Measurements from ENCODE around the gene MACROD1. TPM values are rescaled to one million over a fixed set of nuclear protein-coding genes. Genes with fewer than 3 reads are reported as not detected.

Gene MACROD1
- total RNA-seq, 2 donors from 2014 or later, result 11.0 to 25.3 TPM

DNA sequence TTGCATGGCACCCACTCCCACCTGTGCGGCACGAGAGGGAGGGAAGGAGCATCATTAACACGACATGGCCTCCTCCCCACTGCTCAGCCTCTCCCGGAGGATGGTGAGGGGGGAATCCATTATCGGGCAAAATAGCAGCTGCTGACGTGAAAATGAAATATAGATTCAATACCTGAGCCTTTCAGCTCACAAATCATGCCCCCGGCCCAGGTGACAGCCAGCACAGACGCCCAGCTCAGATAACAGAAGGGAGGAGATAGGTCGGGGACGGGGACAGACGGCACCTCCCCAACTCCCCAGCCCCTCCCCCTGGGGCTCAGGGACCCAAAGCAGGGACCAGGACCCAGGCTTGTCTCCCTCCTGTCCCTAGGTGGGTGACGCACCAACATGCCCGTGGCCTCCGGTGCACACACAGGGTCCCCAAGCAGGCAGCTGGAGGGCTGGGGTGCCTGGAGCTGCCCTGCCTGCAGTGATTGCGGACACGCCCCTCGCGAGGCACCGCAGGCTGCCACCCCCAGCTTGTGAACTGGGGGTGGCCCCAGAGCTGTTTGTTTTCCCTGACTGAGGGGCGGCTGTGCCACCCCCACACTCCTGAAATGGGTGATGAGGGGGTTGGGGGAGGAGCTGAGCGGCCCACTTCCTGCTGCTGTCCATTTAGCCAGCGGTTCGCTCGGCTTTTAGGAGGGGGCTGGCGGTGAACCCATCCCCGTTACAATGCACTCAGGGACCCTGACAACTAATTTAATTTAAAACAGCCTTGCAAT lies 98.5 kb downstream of the MACROD1 start:
- H3K27ac Mint-ChIP-seq, result no peak overlapping the region

DNA sequence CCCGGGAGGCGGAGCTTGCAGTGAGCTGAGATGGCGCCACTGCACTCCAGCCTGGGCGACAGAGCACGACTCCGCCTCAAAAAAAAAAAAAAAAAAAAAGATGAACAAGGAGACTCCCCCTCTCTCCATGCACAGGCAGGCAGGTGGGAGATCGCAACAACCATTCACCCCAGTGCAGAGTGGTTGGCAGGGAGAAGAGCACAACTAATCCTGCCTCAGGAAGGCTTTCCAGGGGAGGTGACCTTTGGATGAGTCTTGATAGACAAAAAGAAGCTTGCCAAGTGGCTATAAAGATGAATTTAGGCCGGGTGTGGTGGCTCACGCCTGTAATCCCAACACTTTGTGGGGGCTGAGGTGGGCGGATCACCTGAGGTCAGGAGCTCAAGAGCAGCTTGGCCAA lies 100.2 kb downstream of the MACROD1 start:
- no peak for DNase-seq (ENCODE audit: low spot score in 2 of 2)
- Mint-ChIP-seq H3K27ac (no peak overlapping the region), H3K36me3 (no peaks in the 10 kb centered on the region), H3K9me3 (no peaks in the 10 kb centered on the region)
- no peak for ATAC-seq

More for the DNA sequence above, 98.5 kb downstream of the MACROD1 start:
- Mint-ChIP-seq H3K36me3 (no peaks in the 10 kb centered on the region), H3K9me3 (no peaks in the 10 kb centered on the region)
- DNase-seq (ENCODE audit: low spot score in 2 of 2), result no peak
- ATAC-seq, result no peak

DNA sequence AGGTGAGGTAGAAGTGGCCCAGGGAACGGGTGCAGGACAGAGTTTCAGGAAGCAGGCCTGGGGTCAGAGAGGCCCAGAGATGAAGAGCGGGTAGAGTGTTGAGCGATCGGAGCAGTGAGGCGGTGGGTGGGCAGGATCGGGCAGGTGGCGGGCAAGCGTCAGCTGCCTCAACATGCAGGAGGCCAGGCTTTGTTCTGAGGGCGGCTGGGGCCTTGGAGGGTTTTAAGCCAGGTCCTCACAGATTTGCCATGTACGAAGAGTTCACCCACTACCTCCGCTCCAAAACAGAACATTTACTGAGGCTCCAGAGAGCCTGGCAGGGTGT lies 100.8 kb downstream of the MACROD1 start:
- H3K36me3 Mint-ChIP-seq, result no peaks in the 10 kb centered on the region
- H3K27ac Mint-ChIP-seq, result no peak overlapping the region
- no peak for ATAC-seq
- DNase-seq (ENCODE audit: low spot score in 2 of 2), result no peak
- no peaks in the 10 kb centered on the region for H3K9me3 Mint-ChIP-seq

DNA sequence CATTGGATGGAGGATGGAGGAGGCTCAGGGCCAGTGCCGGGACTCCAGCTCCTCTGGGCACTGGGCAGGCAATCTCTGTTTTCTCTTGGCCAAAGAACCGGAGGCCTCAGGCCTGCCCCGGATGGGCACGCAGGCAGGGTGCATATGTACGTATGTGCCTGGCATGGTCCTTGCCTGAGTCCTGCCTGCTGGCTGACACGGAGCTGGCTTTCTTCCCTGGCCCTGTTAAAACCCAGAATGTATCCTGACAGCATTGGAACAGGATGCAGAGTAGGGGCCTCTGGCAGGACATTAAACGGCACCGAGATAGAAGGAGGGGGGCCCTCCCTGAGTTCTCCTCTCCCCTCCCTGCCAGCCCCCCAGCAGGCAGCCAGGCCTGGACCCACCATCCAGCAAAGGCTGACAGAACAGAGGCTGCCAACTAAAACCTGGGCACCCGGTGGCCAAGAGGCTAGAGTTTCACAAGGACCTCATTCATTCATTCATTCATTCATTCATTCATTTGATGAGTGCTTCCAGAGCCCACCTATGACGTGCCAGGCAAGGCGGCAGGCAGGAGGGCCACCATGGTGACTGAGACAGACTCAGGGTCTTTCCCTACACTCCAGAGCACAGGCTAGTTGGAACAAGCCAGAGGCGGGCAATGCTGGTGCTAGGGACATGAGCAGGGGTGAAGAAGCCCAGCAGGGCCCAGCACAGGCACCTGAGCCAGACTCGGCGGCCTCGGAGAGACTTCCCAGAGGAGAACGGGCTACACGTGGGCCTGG lies 101.4 kb downstream of the MACROD1 start:
- Mint-ChIP-seq H3K36me3 (no peaks in the 10 kb centered on the region), H3K27ac (no peak overlapping the region), H3K9me3 (no peaks in the 10 kb centered on the region)
- no peak for DNase-seq (ENCODE audit: low spot score in 2 of 2)
- no peak for ATAC-seq

DNA sequence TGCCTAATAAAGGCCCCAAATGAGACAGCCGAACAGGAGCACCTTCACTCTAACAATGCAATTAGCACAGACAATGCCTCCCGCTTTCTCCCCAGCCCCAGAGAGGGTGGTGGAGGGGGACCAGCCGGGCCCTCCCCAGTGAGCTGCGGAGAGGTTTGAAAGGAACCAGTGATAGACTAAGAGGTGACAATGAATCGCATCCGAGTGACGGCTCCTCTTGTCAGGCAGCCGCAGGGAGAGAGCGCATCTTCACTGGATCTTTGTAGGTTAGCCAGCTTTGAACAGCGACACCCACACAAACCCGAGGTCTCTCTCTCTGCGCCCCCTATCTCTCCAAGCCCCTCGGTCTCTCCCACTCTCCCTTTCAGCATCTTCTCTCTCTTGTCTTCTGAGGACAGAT lies 102.1 kb downstream of the MACROD1 start:
- H3K36me3 Mint-ChIP-seq, result no peaks in the 10 kb centered on the region
- no peak for DNase-seq (ENCODE audit: low spot score in 2 of 2)
- no peak overlapping the region for H3K27ac Mint-ChIP-seq
- no peaks in the 10 kb centered on the region for H3K9me3 Mint-ChIP-seq
- ATAC-seq, result no peak

DNA sequence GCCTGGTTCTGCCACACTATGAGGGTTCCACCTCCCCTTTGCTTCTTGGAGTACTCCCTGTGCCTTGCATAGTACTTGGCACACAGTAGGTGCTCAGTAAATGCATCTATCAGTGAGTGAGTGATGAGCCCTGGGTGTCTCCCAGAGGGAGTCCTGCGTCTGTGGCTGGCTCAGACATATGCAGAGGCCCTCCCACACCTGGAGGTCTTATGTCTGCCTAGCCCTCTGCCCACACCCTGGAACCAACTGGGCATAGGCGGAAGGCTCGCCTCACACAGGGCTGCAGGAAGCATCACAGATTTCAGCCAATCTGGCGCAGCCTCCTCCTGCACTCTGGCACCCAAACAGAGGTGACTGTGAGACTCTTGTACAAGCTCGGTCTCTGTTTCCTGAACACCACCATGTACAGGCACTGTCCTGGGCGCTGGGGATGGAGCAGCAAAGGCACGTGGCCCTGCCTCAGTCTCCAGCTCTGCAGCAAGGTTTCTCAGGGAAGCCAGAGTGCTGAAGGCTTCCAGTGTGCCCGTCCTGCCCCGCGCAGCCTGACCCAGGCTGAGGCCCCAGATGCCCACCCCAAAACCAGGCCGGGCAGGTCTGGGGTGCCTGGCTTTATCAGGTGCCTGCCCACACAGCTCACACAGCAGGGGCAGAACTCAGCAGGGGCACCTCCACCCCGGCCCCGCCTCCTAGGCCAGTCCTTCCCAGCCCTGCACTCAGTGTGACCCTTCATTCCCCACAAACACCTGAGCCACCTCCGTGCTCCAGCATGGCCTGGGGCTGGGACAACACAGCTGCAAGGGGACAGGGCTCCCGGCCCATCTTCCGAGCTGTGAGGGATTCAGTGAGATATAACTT lies 103.5 kb downstream of the MACROD1 start:
- Mint-ChIP-seq H3K27ac (no peak overlapping the region), H3K36me3 (no peaks in the 10 kb centered on the region), H3K9me3 (no peaks in the 10 kb centered on the region)
- no peak for DNase-seq (ENCODE audit: low spot score in 2 of 2)
- ATAC-seq, result no peak

DNA sequence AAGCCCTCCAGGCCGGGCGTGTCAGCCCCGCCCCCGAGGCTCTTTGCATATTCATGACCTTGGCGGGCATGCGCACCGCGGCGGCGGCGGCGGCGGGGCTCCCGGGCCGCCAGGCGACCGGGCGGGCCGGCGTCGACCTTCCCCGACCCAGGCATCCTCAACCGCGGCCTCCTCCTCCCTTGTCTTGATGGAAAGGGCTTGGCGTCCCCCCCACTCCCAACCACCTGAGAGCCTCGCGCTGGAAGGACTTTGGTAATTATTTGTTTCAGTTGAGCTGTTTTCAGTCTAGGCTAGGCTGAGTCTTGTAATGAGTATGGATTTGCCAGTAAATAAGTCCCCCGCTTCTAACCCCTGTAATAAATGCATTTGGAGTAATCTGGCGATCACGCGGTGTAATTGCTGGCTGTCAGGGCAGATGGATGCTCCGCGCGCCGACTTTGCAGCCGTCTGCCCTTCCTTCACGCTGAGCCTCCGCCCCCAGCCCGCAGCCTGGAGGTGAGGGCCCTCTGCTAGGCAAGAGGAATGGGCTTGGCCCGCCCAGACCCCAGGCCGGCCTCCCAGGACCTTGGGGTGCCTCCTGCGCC lies 105.0 kb downstream of the MACROD1 start:
- ATAC-seq (peak; percentile 73 to 86), DNase-seq (ENCODE audit: low spot score in 2 of 2) (peak in 1 of 2 donors; percentile 74)
- Mint-ChIP-seq H3K9me3 (no peaks in the 10 kb centered on the region), H3K36me3 (no peaks in the 10 kb centered on the region), H3K27ac (no peak overlapping the region)

DNA sequence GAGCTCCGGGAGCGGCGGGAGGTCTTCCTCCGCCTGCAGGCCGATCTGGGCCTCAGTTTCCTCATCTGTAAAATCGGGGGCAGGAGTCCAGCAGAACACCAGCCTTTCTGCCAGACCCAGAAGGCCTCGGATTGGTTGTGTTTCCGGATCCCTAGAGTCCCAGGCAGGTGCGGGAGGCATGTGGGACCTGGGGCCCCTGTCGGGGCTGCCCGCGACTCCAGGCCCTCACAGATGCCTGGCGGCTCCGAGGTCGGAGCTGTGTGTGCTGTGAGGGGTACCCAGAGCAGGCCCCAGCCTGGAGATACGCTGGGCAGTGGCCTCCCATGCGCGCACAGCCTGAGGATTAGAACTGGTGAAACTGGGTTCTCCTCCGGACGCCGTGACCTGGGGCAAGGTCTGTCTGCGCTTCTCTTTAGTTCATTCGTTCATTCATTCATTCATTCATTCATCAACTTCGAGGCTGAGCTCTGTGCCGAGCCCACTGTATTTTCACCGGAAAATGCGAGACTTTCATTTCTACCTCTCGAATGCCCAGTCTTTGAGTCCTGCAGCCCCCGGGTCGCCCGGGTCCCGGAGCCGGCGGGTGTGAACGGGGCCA lies 105.6 kb downstream of the MACROD1 start:
- no peaks in the 10 kb centered on the region for H3K9me3 Mint-ChIP-seq
- ATAC-seq, result peak in 1 of 2 donors; percentile 16
- no peak overlapping the region for H3K27ac Mint-ChIP-seq

DNA sequence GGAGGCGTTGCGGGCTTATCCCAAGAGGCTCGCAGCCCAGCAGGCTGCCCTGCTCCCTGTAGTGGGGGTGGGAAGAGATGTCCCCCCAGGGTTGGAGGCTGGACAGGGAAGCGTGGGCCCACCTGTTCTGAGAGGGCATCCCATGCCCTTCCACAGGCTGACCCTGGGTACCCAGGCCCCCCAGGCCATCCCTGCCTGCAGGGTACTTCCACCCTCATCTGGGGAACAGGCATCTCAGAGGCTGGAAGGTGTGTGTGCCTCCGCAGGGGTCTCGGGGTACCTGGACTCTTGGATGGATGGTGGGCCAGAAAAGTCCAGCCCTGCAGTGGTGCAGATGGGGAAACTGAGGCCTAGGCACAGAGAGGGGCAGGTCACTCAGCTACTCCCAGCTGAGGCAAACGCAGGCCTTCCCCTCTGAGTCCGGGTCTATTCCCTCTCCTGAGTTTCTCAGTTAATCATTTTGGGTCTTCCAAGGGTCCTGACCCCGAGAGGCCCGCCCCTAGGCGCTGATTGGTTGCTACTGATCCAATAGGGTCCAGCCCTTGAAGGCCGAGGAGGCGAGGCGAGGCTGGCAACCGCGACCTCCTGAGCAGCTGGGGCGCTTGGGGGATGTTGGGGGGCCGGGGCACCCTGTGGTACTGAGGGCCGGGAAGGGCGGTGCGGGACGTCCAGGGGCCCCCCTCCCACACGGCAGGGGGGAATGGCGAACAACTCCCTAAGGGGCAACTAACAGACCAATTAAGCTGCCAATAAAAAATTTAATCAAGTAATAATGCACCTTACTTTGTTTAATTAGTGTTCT lies 106.4 kb downstream of the MACROD1 start:
- Mint-ChIP-seq H3K27ac (no peak overlapping the region), H3K36me3 (no peaks in the 10 kb centered on the region), H3K9me3 (no peaks in the 10 kb centered on the region)
- DNase-seq (ENCODE audit: low spot score in 2 of 2) (no peak), ATAC-seq (no peak)

More for the DNA sequence above, 105.6 kb downstream of the MACROD1 start:
- no peaks in the 10 kb centered on the region for H3K36me3 Mint-ChIP-seq
- DNase-seq (ENCODE audit: low spot score in 2 of 2), result no peak

DNA sequence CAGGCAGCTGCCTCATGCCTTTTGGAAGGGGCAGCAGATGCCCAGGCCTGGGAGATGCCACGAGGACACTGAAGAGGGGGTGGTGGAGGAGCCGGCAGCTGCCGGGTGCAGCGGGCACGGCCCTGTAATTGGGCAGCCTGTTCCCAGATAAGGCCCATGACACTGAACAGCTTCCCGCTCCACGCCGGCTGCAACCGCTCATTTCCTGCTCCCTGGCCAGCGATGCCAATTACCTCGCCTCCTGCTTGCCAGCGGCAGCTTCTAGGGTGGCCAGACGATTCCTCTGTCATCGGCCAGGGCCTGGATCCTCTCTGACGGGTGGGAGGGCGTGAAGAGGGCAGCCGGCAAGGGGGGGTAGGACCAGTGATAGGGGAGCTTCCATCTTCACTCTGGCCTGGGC lies 107.4 kb downstream of the MACROD1 start:
- ATAC-seq, result no peak
- no peak overlapping the region for H3K27ac Mint-ChIP-seq
- no peaks in the 10 kb centered on the region for H3K9me3 Mint-ChIP-seq
- DNase-seq (ENCODE audit: low spot score in 2 of 2), result no peak
- no peaks in the 10 kb centered on the region for H3K36me3 Mint-ChIP-seq

DNA sequence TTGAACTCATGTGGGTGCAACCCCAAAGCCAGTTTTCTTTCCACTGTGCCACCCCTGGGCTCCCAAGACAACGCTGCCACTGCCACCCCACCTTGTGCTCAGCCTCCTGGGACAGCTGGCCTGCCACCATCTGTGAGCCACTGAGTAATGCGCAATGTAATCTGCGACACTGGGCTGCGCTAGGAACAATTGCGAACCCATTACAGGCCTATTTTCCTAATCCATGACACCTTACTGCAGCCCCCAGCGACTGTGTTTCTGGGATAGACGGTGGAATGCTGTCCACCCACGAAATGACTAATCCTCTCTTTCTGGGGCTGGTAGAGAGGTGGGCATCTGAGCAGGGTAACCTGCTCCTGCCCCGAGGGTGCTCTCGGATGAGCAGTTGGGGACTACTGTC lies 108.0 kb downstream of the MACROD1 start:
- Mint-ChIP-seq H3K9me3 (no peaks in the 10 kb centered on the region), H3K36me3 (no peaks in the 10 kb centered on the region), H3K27ac (no peak overlapping the region)
- DNase-seq (ENCODE audit: low spot score in 2 of 2) (no peak), ATAC-seq (no peak)

DNA sequence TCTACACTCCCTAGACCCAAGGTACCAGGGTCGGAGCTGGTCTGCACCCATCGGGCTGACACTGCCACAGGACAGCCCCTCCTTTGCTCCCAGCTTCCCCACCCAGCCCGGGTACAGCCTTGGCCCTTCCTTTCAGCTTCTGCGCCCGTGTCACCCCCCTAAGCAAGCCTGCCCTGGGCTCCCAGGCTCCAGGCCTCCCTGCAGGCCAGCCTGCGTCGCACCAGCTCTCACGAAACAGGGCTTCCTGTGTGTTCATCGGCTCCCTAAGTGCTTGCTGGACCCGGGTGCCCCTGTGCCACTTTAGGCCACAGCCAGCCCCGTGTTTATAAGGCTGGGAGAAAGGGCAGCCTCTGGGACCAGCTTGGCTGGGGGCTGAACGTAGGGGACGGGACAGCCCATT lies 109.1 kb downstream of the MACROD1 start:
- H3K9me3 Mint-ChIP-seq, result no peaks in the 10 kb centered on the region
- no peak overlapping the region for H3K27ac Mint-ChIP-seq
- ATAC-seq (no peak), DNase-seq (ENCODE audit: low spot score in 2 of 2) (no peak)
- no peaks in the 10 kb centered on the region for H3K36me3 Mint-ChIP-seq

DNA sequence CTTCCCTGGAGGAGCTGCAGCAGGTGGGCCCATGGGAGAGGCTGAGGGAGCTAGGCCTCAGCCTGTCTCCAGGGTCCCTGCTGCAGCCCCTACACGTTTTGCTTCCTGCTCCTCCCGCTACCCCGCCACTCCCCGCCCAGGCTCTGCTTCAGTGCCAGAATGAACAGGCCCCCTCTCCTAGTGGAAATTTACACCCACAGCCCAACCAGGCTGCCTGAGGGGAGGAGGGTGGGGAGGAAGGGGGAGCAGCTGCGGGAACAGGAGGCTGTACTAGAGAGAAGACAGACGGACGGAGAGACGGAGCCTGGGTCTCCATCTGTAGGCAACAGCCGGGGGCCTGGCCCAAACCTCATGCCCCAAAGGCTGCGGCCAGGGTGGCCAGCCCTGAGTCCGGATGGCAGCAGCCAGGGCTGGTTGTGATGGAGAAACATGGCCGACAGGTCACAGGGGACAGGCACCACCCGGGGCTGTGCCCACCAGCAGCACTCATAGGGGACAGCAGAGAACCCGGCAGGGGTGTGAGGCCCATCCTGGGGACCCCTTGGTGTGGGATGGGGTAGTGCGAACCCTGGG lies 109.6 kb downstream of the MACROD1 start:
- H3K9me3 Mint-ChIP-seq, result no peaks in the 10 kb centered on the region
- ATAC-seq, result no peak

DNA sequence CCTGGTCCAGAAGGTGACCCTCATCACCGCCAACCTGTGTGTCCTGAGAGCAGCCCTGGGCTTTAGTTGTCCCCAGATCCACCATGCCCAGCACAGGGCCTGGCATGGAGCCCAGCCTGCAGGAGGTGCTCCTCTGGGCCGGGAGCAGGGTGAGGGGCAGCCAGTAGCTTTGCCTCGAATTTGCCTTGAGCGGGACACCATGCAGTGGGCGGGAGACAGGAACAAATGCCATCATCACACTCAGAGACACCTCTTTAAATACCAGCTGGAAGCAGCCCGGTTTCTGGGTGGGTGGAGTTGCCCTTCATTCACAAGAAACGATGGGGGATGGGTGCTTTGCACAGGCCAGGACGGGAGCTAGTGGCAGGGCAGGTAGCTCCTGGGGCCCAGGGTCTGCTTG lies 110.8 kb downstream of the MACROD1 start:
- ATAC-seq, result no peak
- no peaks in the 10 kb centered on the region for H3K36me3 Mint-ChIP-seq
- H3K27ac Mint-ChIP-seq, result peak overlapping the region in 1 of 2 donors; percentile 65
- H3K9me3 Mint-ChIP-seq, result no peaks in the 10 kb centered on the region
- no peak for DNase-seq (ENCODE audit: low spot score in 2 of 2)

More for the DNA sequence above, 109.6 kb downstream of the MACROD1 start:
- DNase-seq (ENCODE audit: low spot score in 2 of 2), result no peak
- Mint-ChIP-seq H3K36me3 (no peaks in the 10 kb centered on the region), H3K27ac (no peak overlapping the region)

DNA sequence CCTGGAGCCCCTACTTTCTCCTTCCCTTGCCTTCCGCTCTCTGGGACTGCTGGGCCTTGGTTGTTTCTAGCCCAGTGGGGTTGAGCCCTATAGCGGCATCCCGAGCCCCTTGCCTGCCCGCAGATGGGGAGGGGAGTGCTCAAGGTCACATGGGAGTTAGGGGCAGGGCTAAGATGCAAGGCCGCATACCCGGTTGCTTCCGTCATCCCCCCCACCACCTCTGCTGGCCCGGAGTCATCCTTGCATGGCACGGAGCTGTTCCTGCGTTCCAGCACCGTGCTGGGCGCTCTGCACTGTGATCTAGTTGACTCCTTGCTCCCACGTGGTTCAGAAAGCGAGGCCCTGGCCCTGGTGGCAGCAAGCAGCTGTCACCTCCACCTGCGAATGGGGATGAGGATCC lies 112.2 kb downstream of the MACROD1 start:
- H3K9me3 Mint-ChIP-seq, result no peaks in the 10 kb centered on the region
- no peak overlapping the region for H3K27ac Mint-ChIP-seq
- ATAC-seq (no peak), DNase-seq (ENCODE audit: low spot score in 2 of 2) (no peak)
- no peaks in the 10 kb centered on the region for H3K36me3 Mint-ChIP-seq
